Vagina (tissue), 2 donors: ENCODE measurements around the gene ATP5ME.

ENCODE experiments used
- CTCF ChIP-seq, 3 experiments: fragments of 450-650 bp in 2 of 3; fragments of 200-600 bp in 1 of 3; sonication (generic) in 1 of 3; IDR thresholded peaks; one replicate each; pipeline ENCODE4 v1.5.1; 2017 to 2019; ENCODE audit warnings: antibody characterized with exemption in 3 of 3, mild to moderate bottlenecking in 2 of 3, moderate library complexity in 2 of 3
- POLR2A ChIP-seq, 2 donors: fragments of 450-650 bp; IDR thresholded peaks; one replicate each; pipeline ENCODE4 v1.6.1; 2017; ENCODE audit warnings: antibody characterized with exemption in 2 of 2, mild to moderate bottlenecking in 2 of 2, moderate library complexity in 2 of 2

- TF ChIP-seq CTCF (IDR thresholded peaks at IDR 0.05): no peak
- no peak for TF ChIP-seq POLR2A (IDR thresholded peaks at IDR 0.05)
These were observed 37.4 kb downstream of the ATP5ME start for GRCh38 chr4:636628-637159.
